SK-N-DZ (cell line): ENCODE data around the gene EEA1. TPM values are rescaled to one million over a fixed set of nuclear protein-coding genes. Genes with fewer than 3 reads are reported as not detected.
"Not testable (repeated sequence)": the region's sequence is repeated elsewhere in the genome, so short reads cannot be mapped to it uniquely, and the experiment has no call there.

Source experiments
- DNase-seq: peaks from one replicate; pipeline ENCODE4 v3.0.0-alpha.2; 2015; ENCODE audit warnings: low spot score
- polyA plus RNA-seq, 2 experiments: library from polyadenylated mRNA; depleted of rRNA; stranded (reverse); fragments of >200 nt; gene quantifications; 2 replicates each; pipeline ENCODE4 v1.2.3, GENCODE V29; 2014

The EEA1 gene
- polyA plus RNA-seq (2014; cell fraction: cytosol; rRNA removed): 2.6 and 5.3 TPM in 2 replicates
- 4.0 and 6.0 TPM in 2 replicates for polyA plus RNA-seq (2014; cell fraction: nucleus; rRNA removed)

- DNase-seq: peak; percentile 95
These were observed at the start of gene EEA1 for GRCh38 chr12:92928962-92929915. Gene EEA1 (minus strand): TSS chr12:92929295. CDS start chr12:92929066, 229 bp downstream.

GRCh38 chr12:92978607-92979006 is 49.5 kb upstream of the EEA1 start:
- DNase-seq: no peak

- no peak for DNase-seq
These were observed 48.2 kb upstream of the EEA1 start for GRCh38 chr12:92977326-92977725.

- DNase-seq: no peak
These were observed 45.7 kb upstream of the EEA1 start for GRCh38 chr12:92974759-92975158.

GRCh38 chr12:92973614-92974013 is 44.5 kb upstream of the EEA1 start:
- DNase-seq: no peak

GRCh38 chr12:92971859-92972524 is 42.9 kb upstream of the EEA1 start:
- DNase-seq: no peak

GRCh38 chr12:92968176-92968813 is 39.2 kb upstream of the EEA1 start:
- no peak for DNase-seq

GRCh38 chr12:92964378-92964777 is 35.3 kb upstream of the EEA1 start:
- DNase-seq: not testable (repeated sequence)

- DNase-seq: no peak
These were observed 32.9 kb upstream of the EEA1 start for GRCh38 chr12:92961949-92962348.

- no peak for DNase-seq
These were observed 27.0 kb upstream of the EEA1 start for GRCh38 chr12:92955997-92956663.

- DNase-seq: no peak
These were observed 24.7 kb upstream of the EEA1 start for GRCh38 chr12:92953747-92954146.

GRCh38 chr12:92952394-92952793 is 23.3 kb upstream of the EEA1 start:
- DNase-seq: no peak

GRCh38 chr12:92951006-92951405 is 21.9 kb upstream of the EEA1 start:
- no peak for DNase-seq

- no peak for DNase-seq
These were observed 20.9 kb upstream of the EEA1 start for GRCh38 chr12:92950011-92950410.

- DNase-seq: no peak
These were observed 20.4 kb upstream of the EEA1 start for GRCh38 chr12:92949466-92949865.

- no peak for DNase-seq
These were observed 18.6 kb upstream of the EEA1 start for GRCh38 chr12:92947589-92948215.

GRCh38 chr12:92945659-92946220 is 16.6 kb upstream of the EEA1 start:
- no peak for DNase-seq

- no peak for DNase-seq
These were observed 14.6 kb upstream of the EEA1 start for GRCh38 chr12:92943482-92944250.

GRCh38 chr12:92942905-92943304 is 13.8 kb upstream of the EEA1 start:
- DNase-seq: no peak

- peak; percentile 32 for DNase-seq
These were observed 10.0 kb upstream of the EEA1 start for GRCh38 chr12:92939116-92939515.
